Bone marrow (tissue), 2 donors: ENCODE results near the gene STRBP.
A peak's percentile ranks its signal among the peaks of the same experiment; 100 is the strongest.
"Not testable (repeated sequence)": the region's sequence is repeated elsewhere in the genome, so short reads cannot be mapped to it uniquely, and the experiment has no call there.

Experiments
- DNase-seq, 2 donors: peaks; one replicate each; lab custom pipeline; 2025; lab: John Stamatoyannopoulos, UW

Gene STRBP

DNA sequence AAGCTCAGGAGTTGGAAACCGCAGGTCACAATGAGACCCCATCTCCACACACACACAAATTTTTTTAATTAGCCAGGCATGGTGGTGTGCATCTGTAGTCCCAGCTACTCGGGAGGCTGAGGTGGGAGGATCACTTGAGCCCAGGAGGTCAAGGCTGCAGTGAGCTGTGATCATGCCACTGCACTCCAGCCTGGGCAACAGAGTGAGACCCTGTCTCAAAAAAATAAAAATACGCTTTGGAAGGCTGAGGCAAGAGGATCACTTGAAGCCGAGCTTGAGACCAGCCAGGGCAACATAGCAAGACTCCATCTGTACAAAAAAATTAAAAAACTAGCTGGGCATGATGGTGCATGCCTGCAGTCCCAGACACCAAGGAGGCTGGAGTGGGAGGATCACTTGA, 19.2 kb downstream of the STRBP start:
- not testable (repeated sequence) for DNase-seq

DNA sequence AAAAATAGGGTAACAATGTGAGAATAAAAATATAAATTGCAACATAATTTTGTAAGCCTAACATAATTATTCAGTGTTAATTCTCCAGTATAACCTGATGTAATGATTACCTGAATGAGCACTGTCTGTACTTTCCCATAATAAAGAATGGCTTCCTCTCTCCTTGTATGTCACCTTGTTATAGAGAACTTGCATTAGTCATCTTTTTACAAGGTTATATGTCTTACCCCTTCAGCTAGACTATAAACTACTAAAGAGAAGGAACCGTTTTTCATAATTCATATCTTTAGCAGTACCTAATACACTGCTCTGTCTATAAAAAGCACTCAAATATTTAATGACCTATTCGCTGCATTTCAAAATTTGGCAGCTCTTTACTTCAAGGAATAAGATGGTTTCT, 19.8 kb downstream of the STRBP start:
- DNase-seq = no peak

DNA sequence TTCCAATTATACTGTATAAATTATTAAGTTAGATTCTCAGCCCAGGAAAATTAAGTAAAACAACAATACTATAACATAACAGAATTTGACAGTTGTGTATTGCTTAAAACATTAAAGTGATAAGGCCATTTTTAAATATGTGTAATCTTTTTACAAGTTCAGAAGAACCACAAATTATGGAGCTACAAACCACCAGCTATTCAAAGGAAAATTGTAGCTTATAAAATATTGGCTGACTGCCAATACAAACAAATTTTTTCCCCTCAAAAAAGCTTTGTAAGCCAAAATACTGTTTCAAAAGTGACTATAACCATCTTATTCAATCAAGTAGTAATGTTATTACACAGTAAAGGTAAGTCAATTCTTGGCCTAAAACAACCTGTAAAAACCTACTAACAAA, 21.9 kb downstream of the STRBP start:
- DNase-seq = no peak

DNA sequence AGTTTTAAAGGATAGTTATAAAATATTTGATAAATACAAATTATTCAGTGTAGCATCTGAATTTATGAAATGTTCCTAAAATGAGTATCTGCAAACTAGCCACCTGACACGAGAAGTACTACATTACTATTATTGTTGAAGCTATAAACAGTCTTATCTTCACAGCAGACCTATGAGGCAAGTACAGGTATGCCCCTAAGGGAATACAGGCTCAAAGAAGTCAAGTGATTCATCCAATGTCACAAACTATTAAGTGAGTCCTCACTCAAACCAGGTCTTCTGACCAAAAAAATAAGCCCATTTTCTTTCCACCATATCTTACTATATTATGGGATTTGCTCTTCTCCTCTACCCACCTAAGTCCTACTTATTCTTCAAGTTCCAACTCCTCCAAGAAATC, 28.7 kb downstream of the STRBP start:
- DNase-seq = no peak

DNA sequence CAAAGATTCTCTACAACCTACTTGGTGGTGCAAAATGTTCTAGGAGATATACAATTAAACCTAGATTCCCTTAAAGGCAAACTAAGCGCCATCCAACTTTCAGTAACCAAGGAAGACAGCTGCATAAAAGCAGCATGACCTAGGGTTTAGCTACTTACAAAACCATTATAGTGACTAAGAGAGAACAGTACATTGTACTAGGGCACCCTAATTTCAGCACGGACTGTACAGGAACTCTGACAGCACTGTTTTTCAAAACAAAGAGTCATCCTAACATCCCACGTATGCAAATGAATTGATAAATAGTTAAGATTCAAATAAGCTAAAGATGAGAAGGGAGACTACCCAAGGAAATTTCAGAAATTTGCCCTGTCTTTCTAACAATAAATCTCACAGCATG, 30.0 kb downstream of the STRBP start:
- no peak for DNase-seq

DNA sequence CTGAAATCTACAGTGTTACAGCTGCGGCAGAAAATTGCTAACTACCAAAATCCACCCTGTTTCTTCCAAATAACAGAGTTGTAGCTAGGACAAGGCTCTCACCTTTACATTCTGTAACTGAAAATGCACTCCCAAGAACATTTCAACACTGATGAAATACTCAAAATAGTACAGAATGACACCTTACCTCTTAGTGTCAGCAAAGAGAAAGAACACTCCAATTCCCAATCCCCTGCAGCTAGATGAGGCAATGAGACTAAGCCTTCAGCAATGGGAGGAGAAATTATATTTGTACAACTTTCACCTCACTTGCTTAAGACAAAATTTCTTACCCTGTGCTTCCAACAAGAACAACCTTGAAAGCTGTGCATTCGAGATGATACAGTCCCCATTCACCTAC, 31.2 kb downstream of the STRBP start:
- DNase-seq = no peak

DNA sequence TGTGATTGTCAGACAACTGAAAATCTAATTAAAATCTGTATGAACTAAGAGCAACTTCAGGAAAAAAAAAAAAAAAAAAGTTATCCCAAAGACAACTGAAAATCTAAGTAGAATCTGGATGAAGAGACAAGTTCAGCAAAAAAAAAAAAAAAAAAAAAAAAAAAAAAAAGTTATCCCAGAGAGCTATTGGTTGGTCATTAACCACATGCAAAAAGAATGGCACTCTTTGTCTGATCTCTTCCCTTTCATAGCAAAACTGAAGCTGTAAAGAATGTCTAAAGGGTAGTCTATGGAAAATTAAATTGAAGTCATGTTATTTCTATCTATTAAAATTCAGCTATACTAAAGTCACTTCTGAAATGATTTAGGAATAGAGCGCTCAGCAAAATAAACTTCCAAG, 32.9 kb downstream of the STRBP start:
- no peak for DNase-seq

DNA sequence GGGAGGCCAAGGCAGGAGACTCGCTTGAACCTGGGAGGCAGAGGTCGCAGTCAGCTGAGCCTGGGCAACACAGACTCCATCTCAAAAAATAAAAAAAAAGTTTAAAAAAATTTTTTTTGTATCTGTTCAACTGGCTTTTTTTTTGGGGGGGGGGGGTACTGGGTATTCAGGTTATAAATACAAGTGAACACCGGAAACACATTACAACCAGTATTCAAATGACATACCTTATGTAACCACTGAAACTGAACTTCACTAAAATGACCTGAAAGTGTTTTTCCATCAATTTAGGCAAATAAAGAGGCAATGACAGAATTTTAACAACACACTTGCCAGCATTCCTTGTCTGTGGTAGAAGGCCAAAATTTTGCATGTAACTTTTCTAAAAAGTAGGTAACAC, 33.5 kb downstream of the STRBP start:
- no peak for DNase-seq

DNA sequence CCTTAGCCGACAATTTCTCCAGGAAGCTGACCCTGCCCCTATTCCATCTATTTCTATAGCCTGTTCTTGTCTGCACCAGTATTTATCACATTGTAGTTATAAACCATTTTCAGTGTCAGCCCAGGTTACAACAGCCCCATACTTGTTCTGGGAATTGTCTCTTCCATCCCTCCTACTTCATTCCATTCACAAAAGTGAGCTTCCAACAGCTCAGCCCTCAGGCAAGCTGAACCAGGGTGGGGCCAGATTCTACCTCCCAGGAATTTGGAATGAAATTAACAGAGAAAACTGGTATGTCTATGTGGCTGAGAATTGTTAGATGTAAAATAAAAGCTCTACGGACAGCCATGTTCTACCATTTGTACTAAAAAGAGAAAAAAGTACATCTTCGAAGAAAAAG, 36.1 kb downstream of the STRBP start:
- DNase-seq = no peak

DNA sequence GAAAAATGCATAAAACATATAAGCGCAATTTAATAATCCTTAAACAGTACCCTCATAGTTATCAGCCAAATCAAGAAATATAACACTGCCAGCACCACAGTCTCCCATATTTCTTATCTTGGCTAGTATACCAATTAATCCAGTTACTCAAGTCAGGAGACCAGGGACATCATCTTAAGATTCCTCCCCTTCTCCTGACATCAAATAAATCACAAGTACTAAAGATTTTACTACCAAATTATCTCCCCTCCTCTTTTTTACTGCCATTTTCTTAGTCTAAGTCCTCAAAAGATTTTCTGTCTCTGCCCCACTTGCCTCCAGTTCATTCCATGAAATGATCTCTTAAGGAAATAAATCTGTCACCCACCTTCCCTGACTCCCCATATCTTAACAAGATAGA, 37.0 kb downstream of the STRBP start:
- no peak for DNase-seq

DNA sequence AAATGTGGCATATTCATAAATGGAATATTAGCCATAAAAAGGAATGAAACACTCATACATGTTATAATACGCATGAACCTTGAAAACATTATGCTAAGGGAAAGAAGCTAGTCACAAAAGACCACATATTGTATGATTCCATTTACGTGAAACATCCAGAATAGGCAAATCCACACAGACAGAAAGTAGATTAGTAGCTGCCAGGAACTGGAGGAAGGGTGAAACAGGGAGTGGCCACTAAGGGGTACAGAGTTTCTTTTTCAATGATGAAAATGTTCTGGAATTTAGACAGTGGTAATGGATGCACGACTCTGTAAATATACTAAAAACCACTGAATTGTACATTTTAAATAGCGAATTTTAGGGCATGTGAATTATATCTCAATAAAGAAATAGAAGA, 39.4 kb downstream of the STRBP start:
- DNase-seq = no peak

DNA sequence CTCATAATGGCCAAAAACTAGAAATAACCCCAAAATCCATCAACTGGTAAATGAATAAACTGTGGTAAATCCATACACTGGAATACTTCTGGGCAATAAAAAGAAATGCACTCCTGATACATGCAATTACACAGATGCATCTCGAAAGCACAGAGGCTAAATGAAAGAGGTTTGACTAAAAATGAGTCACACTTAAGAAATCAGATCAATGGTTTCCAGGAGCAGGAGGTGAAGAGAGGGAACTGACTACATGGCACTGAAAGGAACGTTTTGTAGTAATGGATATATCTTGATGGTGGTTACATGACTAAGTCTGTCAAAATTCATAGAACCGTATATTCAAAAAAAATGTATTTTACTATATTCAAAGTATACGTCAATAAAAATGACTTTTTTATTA, 42.4 kb downstream of the STRBP start:
- no peak for DNase-seq

DNA sequence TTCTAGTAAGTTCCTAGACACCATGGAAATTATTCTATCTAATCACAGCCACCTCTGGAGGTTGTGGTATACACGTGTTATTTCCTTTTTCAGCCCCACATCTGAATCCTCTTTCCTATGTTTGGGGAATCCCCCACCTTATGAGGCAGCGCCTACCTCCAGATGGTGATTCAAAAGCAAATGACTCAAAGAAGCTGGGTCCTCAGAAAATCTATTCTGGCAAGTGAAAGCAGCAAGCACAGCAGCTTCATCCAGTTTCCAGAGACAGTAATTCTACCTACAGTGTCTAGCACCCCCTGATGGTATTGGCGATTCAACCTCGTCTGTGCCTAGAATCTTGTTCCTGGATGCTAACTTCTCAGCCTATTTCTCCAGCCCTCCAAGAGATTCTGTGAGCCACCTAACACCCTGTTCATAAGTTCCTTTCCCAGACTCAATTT, 43.0 kb downstream of the STRBP start:
- peak in 1 of 2 donors; percentile 55 for DNase-seq

DNA sequence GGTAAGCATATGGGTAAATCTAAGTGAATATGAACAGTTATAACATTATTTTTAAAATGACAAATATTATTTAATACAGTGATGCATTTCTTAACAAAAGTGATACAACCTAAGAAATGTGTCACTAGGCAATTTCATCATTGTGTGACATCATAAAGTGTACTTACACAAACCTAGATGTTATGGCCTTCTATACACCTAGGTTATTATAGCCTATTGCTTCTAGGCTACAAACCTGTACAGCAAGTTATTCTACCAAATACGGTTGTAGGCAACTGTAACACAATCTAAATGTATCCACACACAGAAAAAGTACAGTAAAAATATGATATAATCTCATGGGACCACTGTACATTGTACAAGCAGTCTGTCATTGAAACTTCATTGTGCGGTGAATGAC, 48.3 kb downstream of the STRBP start:
- no peak for DNase-seq

DNA sequence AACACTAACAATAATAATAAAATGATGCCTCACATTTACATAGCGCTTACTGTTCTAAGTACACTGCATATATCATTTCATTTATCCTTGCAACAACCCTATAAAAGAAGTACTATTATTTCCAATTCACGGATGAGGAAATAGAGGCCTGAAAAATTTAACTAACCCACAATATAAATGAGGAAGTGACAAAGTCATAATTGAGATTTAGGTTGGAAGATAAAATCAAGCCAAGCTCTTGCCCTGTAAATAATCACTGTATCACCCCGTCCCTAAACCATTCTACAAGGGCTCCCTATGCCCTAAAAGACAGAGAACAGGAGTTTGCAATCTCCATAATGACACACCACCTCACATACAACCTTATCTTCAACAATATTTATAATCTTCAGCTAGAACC, 49.6 kb downstream of the STRBP start:
- DNase-seq = no peak

DNA sequence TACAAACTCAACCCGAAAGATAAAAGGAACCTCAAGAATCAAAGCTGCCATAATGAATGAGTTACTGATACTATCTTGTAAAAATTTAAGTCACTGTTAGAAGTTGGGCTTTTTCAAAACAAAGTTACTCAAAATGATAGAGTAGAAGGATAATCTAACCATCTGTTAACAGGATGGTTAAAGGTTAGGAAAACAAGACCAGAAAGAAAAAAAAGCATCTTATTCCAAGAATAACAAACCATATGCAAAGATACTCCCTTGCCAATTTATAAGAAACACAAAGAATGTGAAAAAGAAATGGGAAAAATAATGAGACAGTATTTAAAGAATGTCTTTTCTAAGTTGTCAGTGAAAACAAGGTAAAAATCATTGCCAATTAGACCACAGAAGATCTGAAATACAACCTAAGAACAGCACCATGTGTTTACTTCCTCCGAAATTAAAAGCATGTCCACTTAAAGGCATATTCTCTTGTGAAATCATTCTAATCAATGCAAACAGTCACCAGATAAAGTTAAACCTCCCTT, 51.2 kb downstream of the STRBP start:
- no peak for DNase-seq

DNA sequence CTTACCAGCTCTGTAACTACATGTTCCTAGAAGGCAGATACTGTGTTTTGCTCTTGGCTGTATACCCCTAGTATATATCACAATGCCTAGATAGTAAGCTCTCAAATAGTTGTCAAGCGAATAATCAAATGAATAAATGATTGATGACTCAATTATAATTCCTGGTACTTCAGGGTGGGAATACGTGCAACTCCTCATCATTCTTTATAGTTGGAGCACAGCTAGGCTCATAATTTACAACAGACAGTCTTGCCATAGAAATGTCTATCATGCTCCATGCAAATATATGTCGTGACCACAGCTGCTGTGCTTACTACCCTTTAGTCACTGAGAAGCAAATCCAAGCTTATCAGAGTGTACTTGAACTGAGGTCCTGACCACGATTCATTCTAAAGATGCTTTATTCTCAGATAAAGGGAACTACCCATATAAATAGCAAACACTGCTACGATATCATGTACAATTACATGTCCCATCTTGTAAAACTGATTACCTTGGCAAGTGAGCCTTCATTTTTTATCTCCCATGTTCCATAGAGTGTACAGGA, 52.1 kb downstream of the STRBP start:
- DNase-seq = no peak

DNA sequence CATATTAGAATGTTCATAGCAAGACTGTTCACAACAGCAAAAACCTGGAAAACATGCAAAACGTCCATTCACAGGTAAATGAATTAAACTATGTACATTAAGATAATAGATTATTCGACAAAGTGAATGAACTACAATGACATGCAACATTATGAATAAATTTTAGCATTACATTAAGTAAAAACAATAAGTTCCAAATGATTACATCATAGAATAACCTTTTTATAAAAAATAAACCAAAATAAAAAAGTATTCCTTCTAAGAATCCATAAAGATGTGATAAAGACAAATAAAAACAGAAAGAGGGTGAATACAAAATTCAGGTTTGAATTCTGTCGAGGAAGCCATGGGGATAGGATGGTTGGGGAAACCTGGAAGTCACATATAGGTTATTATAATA, 57.3 kb downstream of the STRBP start:
- no peak for DNase-seq

DNA sequence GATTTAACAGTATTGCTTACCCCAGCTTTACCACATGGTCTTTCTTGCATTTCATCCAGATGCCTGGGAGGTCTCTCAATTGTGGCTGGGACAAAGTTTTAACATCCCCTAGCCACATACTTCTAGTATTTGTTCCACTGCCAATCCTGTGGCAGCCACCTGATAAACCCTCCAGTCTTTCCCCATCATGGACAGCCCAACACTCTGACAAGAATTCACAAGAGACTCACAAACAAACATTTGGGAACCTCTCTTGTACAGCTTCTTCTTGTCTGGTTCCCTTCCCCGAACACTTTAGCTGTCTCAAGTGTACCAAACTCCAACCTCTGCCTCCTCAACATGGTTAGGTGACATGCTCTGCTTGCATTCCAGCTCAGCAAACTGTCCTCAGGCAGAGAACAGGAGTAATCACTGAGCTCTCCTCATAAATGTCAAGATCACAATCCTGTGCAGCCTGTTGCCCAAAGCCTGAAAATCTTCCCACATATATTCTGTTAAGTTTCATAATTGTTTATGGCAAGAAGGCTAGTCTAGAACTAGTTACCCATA, 59.7 kb downstream of the STRBP start:
- no peak for DNase-seq

DNA sequence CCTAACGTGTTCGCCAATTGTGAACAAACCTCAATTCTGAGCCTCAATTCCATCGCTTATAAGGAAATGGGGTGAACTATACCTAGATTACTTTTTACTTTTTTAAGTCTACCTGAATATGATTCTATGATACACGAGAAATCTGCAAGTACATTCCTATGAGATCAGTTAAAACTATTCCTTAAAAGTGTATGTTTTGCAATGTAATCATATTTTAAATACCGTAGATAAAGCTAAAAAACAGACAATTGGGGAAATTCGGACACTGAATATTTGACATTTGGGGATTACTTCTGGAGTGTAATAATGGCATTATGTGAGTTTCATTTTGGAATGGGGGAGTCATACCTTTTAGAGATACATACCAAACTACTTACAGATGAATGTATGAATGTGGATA, 62.3 kb downstream of the STRBP start:
- DNase-seq = no peak

DNA sequence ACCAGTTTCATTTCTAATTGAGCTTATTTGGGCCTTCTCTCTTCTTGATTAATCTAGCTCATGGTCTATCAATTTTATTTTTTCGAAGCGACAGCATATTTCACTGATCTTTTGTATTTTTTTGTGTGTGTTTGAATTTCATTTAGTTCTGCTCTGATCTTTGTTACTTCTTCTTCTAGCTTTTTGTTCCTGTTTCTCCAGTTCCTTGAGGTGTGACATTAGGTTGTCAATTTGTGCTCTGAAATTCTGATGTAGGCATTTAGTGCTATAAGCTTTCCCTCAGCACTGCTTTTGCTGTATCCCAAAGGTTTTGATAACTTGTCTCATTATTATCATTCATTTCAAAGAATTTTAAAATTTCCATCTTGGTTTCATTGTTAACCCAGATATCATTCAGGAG, 67.3 kb downstream of the STRBP start:
- no peak for DNase-seq

DNA sequence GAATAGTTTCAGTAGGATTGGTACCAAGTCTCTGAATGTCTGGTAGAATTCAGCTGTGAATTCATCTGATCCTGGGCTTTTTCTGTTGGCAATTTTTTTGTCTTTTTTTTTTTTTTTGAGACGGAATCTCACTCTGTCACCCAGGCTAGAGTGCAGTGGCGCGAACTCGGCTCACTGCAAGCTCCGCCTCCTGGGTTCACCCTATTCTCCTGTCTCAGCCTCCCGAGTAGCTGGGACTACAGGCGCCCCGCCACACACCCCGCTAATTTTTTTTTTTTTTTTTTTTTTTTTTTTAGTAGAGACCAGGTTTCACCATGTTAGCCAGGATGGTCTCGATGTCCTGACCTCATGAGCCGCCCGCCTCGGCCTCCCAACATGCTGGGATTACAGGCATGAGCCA, 67.9 kb downstream of the STRBP start:
- not testable (repeated sequence) for DNase-seq

DNA sequence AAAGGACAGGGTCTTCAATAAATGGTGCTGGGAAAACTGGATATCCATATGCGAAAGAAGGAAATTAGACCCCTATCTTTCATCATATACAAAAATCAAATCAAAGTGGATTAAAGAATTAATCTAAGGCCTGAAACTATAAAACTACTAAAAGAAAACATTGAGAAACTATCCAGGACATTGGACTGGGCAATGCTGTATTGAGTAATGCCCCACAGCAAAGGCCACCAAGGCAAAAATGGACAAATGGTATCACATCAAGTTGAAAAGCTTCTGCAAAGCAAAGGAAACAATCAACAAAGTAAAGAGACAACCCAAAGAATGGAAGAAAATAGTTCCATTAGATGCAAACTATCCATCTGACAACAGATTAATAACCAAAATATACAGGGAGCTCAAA, 72.3 kb downstream of the STRBP start:
- DNase-seq = no peak

DNA sequence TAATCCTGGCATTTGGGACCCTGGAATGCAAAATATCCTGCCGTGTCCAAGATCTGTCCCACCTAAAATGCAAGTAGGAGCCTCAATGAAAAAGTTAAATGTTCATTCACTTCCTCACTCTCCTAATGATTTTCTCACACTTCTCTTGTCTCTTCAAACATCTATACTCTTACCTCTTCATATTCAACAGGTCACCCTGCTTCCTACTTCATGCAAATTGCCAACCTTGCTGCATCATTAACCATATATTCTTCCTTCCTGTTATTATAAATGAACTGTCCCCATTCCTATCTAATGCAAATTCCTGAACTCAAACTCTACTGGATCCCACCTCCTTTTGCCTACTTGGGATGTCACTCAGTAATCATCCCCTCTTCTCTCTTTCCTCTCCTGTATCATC, 74.4 kb downstream of the STRBP start:
- no peak for DNase-seq
